GM04504 (cell line): ENCODE data around the gene DGCR8.

ENCODE experiments used
- DNase-seq: peaks from one replicate; pipeline ENCODE4 v3.0.0-alpha.2; 2012; ENCODE audit warnings: low read depth

DGCR8 gene

GRCh38 chr22:20125201-20126174 is 45.4 kb downstream of the DGCR8 start:
- no peak for DNase-seq

DNA sequence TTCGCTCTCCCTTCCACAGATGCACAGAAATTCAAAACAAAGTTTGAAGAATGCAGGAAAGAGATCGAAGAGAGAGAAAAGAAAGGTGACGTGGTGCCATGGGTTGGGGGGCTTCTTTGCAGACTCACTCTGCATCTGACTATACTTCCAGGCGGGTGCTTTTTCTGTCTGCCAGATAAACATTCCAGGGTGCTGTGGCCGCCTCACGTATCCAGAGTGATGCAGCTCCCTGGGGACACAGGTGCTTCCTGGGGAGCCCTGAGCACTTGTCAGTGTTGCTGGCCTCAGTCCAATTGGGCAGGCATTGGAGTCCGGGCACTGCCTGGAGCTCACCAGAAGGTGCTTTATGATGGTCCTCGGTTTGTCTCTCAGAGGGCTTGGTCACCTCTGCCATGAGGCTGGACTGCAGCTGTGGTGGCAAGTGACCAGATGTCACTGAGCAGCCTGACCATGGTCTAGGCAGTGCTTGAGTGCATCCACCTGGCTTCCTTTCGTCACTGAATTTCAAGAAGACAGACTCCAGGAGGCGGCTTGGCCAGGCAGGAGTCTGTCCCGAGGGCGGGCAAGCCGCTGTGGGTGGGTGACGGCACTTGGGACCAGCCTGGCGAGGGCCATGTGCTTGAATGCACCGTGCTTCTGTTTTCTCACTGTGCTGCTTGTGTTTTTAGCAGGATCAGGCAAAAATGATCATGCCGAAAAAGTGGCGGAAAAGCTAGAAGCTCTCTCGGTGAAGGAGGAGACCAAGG is 46.4 kb downstream of the DGCR8 start:
- no peak for DNase-seq

GRCh38 chr22:20127318-20127868 is 47.4 kb downstream of the DGCR8 start:
- DNase-seq = no peak

GRCh38 chr22:20127869-20128618 is 48.0 kb downstream of the DGCR8 start:
- DNase-seq = no peak

DNA sequence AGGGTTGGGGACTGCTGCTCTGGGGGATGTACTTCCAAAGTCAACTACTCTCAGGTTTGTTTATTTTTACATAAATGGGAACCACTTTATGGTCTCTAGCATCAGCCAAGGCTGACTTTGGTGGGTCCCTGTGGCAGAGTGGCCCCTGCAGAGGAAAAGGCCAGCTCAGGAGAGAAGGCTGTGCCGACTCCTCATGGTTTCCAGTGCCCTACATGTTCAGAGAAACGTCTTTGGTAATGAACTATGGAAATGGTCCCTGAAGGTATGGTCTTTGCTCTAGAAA is 48.5 kb downstream of the DGCR8 start:
- no peak for DNase-seq

DNA sequence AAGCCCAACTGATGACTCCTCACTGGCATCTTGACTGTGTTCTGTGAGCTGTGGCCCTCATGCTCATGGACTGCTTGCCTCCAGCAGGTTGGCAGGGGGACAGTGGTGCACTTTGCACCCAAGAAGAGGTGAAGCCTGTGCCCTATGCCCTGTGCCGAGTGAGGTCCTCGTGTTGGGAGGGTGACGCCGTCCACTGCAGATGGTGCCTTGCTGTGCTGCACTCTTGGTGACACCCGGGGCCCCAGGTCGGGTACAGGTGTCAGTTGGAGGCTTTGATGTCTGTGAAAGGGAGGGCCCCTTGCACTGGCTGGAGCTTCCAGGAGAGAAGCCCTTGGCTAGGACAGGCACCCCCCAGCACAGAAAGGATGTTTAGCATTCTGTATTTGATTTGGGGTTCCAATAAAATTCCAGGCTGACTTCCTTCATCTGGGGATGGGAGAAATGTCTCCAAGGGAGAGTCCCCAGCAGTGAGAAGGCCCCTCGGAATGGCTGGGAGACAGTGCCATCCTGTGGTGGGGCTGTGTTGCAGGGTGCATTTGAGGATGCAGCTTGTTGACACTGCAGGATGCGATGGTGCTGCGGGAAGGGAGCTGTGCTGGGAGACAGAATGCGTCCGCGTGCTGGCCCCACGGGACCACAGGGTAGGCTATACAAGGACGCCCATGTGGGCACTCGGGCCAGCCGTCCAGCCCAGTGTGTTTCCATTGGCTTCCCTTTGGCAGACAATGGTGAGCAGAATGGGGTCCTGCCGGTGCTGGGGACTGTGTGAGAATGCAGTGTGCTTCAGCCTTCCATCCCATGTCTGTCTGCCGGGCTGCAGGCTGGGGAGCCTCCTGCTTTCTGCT is 49.1 kb downstream of the DGCR8 start:
- no peak for DNase-seq

DNA sequence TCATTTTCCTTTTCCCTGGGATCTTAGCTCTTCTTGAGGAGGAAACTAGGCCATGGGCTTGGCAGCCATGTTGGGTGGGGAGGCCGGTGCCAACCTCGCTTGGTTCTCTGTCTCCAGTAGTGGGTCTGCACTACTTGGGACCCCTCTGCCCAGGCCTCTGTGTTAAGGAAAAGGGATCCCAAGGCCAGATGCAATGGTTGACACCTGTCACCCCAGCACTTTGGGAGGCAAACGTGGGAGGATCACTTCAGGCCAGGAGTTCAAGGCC is 49.6 kb downstream of the DGCR8 start:
- DNase-seq = no peak

DNA sequence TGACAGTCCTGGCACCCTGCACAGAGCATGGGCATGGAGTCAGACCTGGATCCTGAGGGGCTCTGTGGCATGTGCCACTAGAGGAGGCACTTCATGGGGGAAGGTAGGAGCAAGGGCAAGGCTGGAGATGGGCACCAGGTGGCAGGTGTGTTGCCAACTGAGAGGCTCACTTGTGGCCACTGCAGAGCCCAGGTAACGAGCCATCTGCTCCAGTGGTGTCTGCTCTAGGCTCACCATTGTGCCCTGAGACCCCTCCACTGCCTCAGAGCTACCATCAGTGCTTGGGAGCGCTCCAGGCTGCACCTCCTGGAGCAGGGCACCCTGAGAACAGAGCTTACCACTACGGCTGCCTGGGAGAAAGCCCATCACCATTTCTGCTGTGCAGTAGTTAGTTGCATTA is 50.3 kb downstream of the DGCR8 start:
- no peak for DNase-seq

- peak; percentile 56 for DNase-seq
These were observed 50.9 kb downstream of the DGCR8 start for GRCh38 chr22:20130731-20131596.

DNA sequence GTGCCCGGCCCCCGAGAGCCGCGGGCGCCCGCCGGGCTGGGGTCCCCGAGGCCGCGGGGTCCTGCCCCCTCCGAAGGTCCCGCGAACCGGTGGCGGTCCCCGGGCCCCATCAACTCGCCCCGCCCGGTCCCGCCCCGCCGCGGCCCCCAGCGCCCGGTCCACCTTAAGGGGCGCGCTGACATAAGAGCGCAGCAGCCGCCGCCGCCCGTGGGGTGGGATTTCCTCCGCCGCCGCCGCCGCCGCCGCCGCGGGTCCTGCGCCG is 51.5 kb downstream of the DGCR8 start, which contains the start of gene ZDHHC8:
ZDHHC8 (plus strand) TSS at position 208 of the 262 bp plus-strand sequence. CDS start 144 bp downstream, outside the sequence.
- DNase-seq = no peak

DNA sequence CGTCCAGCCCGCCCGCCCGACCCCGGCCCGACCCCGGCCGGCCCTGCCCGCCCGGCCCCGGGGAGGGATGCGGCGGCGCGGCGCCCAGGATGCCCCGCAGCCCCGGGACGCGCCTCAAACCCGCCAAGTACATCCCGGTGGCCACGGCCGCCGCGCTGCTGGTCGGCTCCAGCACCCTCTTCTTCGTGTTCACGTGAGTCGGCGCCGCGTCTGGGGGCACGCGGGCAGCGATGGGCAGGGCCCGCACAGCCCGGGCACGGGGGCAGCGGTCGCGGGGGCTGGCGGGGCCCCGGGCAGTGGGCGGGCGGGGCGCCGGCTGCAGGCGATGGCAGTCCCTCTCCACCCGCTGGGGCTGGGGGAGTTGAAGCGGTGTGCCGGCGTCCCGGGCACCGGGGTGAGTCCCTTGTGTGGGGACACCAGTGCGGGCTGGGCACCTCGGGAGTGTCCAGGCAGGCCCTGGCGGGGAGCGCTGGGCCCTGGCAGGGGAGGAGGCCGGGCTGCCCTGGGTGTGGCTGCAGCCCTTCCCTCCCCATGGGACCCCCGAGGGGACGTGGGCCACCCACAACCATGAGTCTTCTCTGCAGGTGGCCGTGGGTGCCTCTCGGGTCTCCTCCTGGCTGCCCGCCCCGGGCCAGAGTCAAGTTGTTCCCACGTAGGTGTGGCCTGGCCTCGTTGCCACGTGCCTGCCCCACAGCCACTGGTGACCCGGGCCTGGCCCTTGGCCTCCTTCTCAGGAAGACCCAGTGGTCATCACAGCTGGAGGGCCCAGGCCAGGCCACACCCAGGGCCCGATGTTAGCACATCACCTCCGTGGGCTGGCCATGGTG is 52.0 kb downstream of the DGCR8 start:
- DNase-seq = no peak

DNA sequence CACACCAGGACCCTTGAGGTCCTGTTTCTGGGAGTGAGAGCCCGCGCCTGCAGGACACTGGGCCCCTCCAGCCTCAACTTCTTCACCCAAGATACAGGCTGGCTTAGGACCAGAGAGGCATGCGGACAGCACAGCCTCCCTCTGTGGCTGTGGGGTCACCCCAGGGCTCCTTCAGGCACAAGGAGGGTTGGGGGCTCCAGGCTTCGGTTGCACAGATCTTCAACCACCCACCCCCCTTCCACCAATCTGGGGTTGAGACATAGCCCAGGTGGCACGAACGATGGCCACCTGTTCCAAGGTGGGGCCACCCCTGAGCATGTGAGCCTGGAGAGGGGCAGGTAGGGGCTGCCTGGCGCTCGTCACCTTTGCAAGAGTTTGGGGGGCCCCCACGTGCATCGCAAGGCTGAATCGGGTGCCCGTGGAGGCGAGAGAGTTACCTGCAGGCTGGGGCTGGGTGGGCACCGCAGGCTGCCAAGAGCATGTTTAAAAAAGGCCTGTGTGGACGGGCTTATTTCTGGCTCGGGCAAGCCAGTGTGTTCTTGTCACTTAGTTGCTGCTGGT is 52.7 kb downstream of the DGCR8 start:
- DNase-seq = no peak

GRCh38 chr22:20133930-20134549 is 54.0 kb downstream of the DGCR8 start:
- DNase-seq = no peak

DNA sequence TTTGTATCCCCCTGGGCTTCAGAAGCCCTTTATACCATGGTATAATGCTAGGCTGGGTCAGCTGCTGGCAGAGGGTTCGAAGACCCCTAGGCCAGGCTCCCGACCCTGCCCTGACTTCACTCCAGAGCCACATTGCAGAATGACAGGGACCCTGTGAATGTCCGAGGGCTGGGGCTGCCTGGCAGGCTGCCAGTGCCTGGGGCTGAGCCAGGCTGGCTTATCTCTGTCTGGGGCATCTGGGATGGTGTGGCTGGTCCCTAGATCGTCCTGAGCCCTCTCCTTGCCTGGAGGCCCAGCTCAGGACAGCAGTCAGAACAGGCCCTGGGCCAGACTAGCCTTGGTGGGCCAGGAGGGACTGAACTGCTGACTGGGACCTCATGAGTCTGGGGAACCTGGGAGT is 55.2 kb downstream of the DGCR8 start:
- no peak for DNase-seq

DNA sequence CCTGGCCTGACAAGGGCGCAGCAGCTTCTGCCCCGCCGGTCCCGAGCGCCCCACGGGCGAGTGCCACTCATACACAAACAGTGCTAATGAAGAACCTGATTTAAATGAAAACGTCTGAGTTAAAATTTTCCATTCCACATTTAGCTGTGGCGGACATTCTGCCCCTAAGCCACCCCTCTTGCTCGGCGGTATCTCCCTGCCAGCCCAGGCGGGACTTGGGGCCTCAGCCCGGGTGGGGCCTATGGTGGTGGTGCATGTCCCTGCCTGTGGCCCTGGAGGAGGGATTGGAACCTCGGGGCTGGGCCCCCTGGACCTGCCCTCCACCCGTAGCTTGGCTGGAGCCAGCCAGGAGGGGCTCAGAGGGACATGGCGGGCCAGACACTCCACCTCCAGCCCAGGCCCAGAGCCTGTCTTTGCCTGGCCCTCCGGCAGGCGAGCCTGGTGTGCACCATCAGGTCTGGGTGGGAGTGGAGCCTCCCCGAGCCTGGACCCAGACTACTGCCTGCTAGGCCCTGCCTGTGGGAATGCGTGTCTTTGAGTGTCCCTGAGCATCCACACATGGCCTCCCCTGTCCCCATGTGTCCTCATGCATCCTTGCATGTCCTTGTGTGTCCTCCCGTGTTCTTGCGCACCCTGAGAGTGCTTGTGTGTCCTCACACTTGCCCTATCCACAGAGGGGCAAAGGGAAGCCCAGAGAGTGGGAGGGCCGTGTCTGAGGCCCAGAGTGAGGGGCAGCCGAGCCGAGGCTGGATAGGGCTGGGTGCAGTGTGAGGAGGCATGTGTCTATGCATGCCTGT is 56.0 kb downstream of the DGCR8 start:
- no peak for DNase-seq

- no peak for DNase-seq
These were observed 56.5 kb downstream of the DGCR8 start for GRCh38 chr22:20136603-20136873.

GRCh38 chr22:20137113-20137512 is 57.1 kb downstream of the DGCR8 start:
- no peak for DNase-seq

- no peak for DNase-seq
These were observed 57.8 kb downstream of the DGCR8 start for GRCh38 chr22:20137671-20138416.
